Calu3 (cell line): ENCODE results near the gene GATAD2B. TPM values are rescaled to one million over a fixed set of nuclear protein-coding genes. Genes with fewer than 3 reads are reported as not detected.

Source experiments
- BruUV-seq: library from RNA; stranded (reverse); fragments of 400-500 nt; replicated peaks from 2 replicates; lab custom pipeline; 2021; lab: Mats Ljungman, UMichigan
- CTCF ChIA-PET: fragments of 300-600 bp; sonication (Branson Sonifier 250); formaldehyde crosslinking; loops from one replicate; lab custom pipeline; 2022; ENCODE audit warnings: antibody characterized with exemption; lab: Charles Lee
- DNase-seq: peaks from one replicate; pipeline ENCODE4 v3.0.0; 2022
- H3K27ac Mint-ChIP-seq: one replicate; pipeline ENCODE4 v1.8.0; 2022; ENCODE audit warnings: mixed read lengths; ENCODE audit not compliant: unreplicated experiment
- H3K27me3 Mint-ChIP-seq: one replicate; pipeline ENCODE4 v1.8.0; 2022; ENCODE audit warnings: mixed read lengths; ENCODE audit not compliant: unreplicated experiment
- H3K36me3 Mint-ChIP-seq: one replicate; pipeline ENCODE4 v1.8.0; 2022; ENCODE audit warnings: mild to moderate bottlenecking, moderate library complexity, mixed read lengths; ENCODE audit not compliant: insufficient read depth, unreplicated experiment
- H3K4me1 Mint-ChIP-seq: one replicate; pipeline ENCODE4 v1.8.0; 2022; ENCODE audit warnings: mild to moderate bottlenecking, low read depth, mixed read lengths; ENCODE audit not compliant: unreplicated experiment
- H3K4me3 Mint-ChIP-seq: one replicate; pipeline ENCODE4 v1.8.0; 2022; ENCODE audit warnings: mild to moderate bottlenecking, low read depth, moderate library complexity, mixed read lengths; ENCODE audit not compliant: unreplicated experiment
- H3K9me3 Mint-ChIP-seq: one replicate; pipeline ENCODE4 v1.8.0; 2022; ENCODE audit warnings: low read depth, mixed read lengths; ENCODE audit not compliant: unreplicated experiment
- CTCF ChIP-seq: fragments of 200-600 bp; IDR thresholded peaks from one replicate; pipeline ENCODE4 v1.8.0; 2022; ENCODE audit warnings: antibody characterized with exemption; ENCODE audit not compliant: unreplicated experiment
- intact Hi-C: fragments of 100-400 bp; cut with micrococcal nuclease; formaldehyde crosslinking; loops from one replicate; pipeline ENCODE4 v1.10.0; 2022; ENCODE audit not compliant: unreplicated experiment
- total RNA-seq: library from RNA; stranded (reverse); gene quantifications from 2 replicates; pipeline ENCODE4 v1.2.3, GENCODE V29; 2022

The GATAD2B gene
- total RNA-seq, 1 experiment from 2014 or later: 62.5 TPM

DNA sequence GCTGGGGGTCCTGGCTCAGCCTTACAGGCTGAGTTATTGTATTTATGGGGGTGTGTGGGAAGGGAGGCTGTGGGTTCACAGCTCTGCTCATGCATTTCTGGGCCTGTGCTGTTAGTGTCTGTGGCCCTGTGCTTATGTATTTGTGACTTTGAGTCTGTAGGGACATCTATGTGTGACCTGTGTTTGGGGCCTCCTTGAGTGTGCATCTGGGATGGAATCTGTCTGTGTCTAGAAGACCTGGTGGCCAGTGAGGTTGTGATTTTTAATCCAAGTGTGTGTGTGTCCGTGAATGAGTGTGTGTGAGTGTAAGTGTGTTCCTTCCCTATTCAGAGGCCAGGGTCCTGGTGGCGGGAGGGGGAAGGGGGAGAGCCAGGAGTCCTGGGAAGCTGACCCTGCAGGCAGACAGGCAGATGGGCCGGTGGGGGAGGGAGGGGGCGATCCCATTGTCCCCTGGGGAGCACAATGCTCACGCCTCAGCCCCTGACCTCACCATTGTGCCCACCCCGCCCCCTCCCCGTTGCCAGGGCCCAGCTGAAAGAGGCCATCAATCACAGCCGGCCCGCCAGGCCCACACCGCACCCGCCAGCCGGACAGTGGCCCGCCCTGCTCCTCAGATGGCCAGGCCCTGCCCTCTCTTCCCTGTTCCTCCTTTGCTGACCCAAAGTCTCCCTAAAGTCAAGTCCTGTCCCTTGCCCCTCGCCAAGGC lies 128.0 kb downstream of the GATAD2B start:
- Mint-ChIP-seq H3K4me3 (no peak overlapping the region), H3K4me1 (no peaks in the 10 kb centered on the region), H3K27ac (no peak overlapping the region), H3K36me3 (peaks cover 4% of the 10 kb centered on the region), H3K9me3 (no peaks in the 10 kb centered on the region), H3K27me3 (peaks cover 38% of the 10 kb centered on the region)
- BruUV-seq: no TSS peak
- TF ChIP-seq CTCF: no peak
- no peak for DNase-seq
- CTCF ChIA-PET: interaction anchor here (0.9 kb wide), 1 partner anchor 172 kb away, joined by 5 read pairs; no protein-coding TSS in a partner anchor
- intact Hi-C loops: no loop called here

DNA sequence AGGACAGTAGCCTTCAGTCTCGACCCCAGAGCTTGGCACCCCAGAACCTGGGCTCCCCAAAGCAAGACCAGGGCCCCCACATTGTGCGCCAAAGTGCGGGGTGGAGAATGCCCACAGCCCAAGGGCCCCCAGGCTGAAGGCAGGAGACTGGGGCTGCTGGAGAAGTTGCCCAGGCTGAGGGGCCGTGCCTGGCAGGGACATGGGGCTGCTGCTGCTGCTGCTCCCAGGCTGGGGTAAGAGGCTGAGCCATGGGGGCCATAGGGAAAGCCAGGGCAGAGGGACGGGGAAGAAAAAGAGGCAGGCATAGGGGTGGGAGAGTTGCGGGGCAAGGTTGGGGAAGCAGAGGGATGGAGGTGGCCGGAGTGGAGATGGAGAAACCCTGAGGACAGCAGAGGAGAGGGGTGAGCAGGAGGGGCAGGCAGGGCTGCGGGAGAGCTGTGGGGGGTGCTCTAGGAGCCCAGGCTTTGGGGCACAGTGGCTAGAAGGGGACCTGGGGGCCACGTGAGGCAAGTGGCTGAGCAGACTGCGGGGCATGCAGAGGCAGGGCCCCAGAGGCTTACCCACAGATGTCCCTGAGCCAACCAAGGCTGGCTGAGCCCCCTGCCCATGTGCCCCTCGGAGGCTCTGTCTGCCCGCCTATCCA lies 128.7 kb downstream of the GATAD2B start:
- H3K27ac Mint-ChIP-seq: no peak overlapping the region
- H3K27me3 Mint-ChIP-seq: peaks cover 45% of the 10 kb centered on the region
- H3K4me1 Mint-ChIP-seq: no peaks in the 10 kb centered on the region
- H3K9me3 Mint-ChIP-seq: no peaks in the 10 kb centered on the region
- BruUV-seq: no TSS peak
- no peak for TF ChIP-seq CTCF
- H3K36me3 Mint-ChIP-seq: peaks cover 4% of the 10 kb centered on the region
- CTCF ChIA-PET: interaction anchor here (0.9 kb wide), 1 partner anchor 173 kb away, joined by 5 read pairs; no protein-coding TSS in a partner anchor
- no peak for DNase-seq
- no peak overlapping the region for H3K4me3 Mint-ChIP-seq
- intact Hi-C loops: no loop called here

DNA sequence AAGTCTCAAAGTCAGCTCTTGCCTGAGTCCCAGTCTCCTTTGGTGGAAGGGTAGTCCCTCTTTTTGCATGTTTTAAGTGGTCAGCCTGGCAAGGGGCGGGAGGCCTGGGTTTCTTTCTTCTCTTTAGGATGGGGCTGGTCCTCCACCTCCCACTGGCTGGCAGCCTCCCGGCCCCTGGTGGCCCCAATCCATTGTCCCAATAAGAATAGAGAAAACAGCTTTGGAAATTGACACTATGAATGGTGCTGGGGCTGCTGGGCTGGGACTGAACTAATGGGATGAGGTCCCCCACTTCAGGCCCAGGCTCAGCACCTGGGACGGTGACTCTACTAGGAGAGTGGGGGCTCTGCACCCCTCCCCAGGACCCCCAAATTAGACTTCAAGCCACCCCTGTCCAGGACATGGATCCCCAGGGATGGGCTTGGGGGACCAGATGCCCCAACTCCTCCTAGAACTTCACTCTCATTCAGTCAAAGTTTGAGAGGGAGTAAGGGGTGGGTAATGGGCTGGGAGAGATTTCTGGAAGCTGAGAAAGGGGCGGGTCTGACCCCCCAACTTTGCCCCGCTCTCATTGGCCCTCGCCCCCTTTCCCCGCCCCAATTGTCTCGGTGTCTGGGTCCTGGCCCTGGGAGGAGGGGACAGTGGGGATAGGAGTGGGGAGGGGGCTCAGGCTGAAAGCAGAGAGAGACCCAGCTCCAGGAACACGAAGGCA lies 129.4 kb downstream of the GATAD2B start:
- intact Hi-C loops: no loop called here
- no peaks in the 10 kb centered on the region for H3K9me3 Mint-ChIP-seq
- H3K27me3 Mint-ChIP-seq: peaks cover 52% of the 10 kb centered on the region
- H3K4me1 Mint-ChIP-seq: peaks cover 2% of the 10 kb centered on the region
- no peak overlapping the region for H3K27ac Mint-ChIP-seq
- DNase-seq: no peak
- no TSS peak for BruUV-seq
- peaks cover 4% of the 10 kb centered on the region for H3K36me3 Mint-ChIP-seq
- CTCF ChIA-PET: interaction anchor here (0.6 to 1.1 kb wide), 2 partner anchors 10 to 325 kb away, joined by 4 read pairs; no protein-coding TSS in a partner anchor
- no peak overlapping the region for H3K4me3 Mint-ChIP-seq
- TF ChIP-seq CTCF: no peak

DNA sequence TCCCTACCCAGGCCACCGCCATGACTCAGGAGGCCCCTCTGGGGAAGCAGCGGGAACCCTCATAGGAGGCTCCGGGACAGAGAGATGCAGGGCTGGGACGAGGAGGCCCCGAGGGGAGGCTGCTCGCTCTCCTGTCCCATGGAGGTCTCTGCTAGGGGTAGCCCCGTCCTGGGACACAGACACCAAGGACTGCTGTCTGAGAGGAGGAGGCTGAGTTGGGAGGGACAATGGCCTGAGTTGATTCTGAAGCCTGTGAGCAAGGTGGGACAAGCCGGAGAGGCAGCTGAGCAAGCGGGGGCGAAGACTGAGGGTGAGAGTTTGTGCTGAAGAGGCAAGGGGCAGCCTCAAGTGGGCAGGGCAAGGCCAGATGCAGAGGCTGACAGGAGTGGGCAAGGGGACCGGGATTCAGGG lies 130.1 kb downstream of the GATAD2B start:
- DNase-seq: no peak

More for the DNA sequence above, 130.1 kb downstream of the GATAD2B start:
- CTCF ChIA-PET: interaction anchor here (1.1 kb wide), 1 partner anchor 9 kb away, joined by 4 read pairs; no protein-coding TSS in a partner anchor
- no peak for TF ChIP-seq CTCF
- Mint-ChIP-seq H3K9me3 (no peaks in the 10 kb centered on the region), H3K4me3 (no peak overlapping the region), H3K27me3 (peaks cover 60% of the 10 kb centered on the region), H3K27ac (no peak overlapping the region), H3K36me3 (peaks cover 4% of the 10 kb centered on the region), H3K4me1 (peaks cover 9% of the 10 kb centered on the region)
- no TSS peak for BruUV-seq
- intact Hi-C loops: no loop called here
